Endothelial cell of umbilical vein (primary cell): ENCODE measurements around the gene RCOR3. TPM values are rescaled to one million over a fixed set of nuclear protein-coding genes. Genes with fewer than 3 reads are reported as not detected.

Experiments used
- BruUV-seq: library from RNA; stranded (reverse); fragments of 400-500 nt; replicated peaks from 2 replicates; lab custom pipeline; 2021; lab: Mats Ljungman, UMichigan
- CTCF ChIA-PET: fragments of 300-600, 350-600 bp; sonication (Branson Sonifier 250); formaldehyde crosslinking; loops from one replicate; lab custom pipeline; 2021; ENCODE audit warnings: antibody characterized with exemption, inconsistent platforms; lab: Charles Lee
- POLR2A ChIA-PET: fragments of 300-600, 350-600 bp; sonication (Branson Sonifier 250); formaldehyde crosslinking; loops from one replicate; lab custom pipeline; 2021; ENCODE audit warnings: antibody characterized with exemption, inconsistent platforms; lab: Charles Lee
- DNase-seq: peaks from one replicate; pipeline ENCODE4 v3.0.0-alpha.2; 2011; ENCODE audit warnings: low read depth, low spot score
- FAIRE-seq: peaks from 2 replicates; lab custom pipeline; 2011; peaks lifted over from hg19 to GRCh38; lab: Jason Lieb, UNC
- H2AFZ ChIP-seq: 2 replicates; pipeline ENCODE4 v1.6.0; 2012; ENCODE audit warnings: low read depth, low read length, control low read depth, inconsistent platforms
- H3K27ac ChIP-seq: 2 replicates; pipeline ENCODE4 v1.5.1; 2011; ENCODE audit warnings: low read depth, mild to moderate bottlenecking, control low read depth, low read length, moderate library complexity; ENCODE audit not compliant: insufficient read depth
- H3K27me3 ChIP-seq, 2 experiments: 2 replicates each; pipeline versions ENCODE4 v1.6.0 to v1.6.1; 2011; ENCODE audit warnings: low read length in 2 of 2, mixed read lengths in 1 of 2; ENCODE audit not compliant: control insufficient read depth in 2 of 2, insufficient read depth in 2 of 2
- H3K36me3 ChIP-seq, 2 experiments: 2 replicates in 1 of 2; 3 replicates in 1 of 2; pipeline ENCODE4 v1.5.1; 2011; ENCODE audit warnings: low read length in 2 of 2, mild to moderate bottlenecking in 1 of 2, moderate library complexity in 1 of 2; ENCODE audit not compliant: control insufficient read depth in 2 of 2, insufficient read depth in 2 of 2; ENCODE audit errors: extremely low read depth in 1 of 2
- H3K4me1 ChIP-seq: 3 replicates; pipeline ENCODE4 v1.5.1; 2011; ENCODE audit warnings: mild to moderate bottlenecking, low read length; ENCODE audit not compliant: control insufficient read depth, insufficient read depth; ENCODE audit errors: extremely low read depth
- H3K4me2 ChIP-seq: 2 replicates; pipeline ENCODE4 v1.6.1; 2011; ENCODE audit warnings: low read length, control low read depth, mixed read lengths; ENCODE audit not compliant: insufficient read depth
- H3K4me3 ChIP-seq, 3 experiments: fragments of 200-600 bp in 1 of 3; sonication (generic), shearing (Covaris generic) in 1 of 3; replicated peaks in 1 of 3; 2 replicates each; pipeline ENCODE4 v1.5.1; 2011 to 2016; ENCODE audit warnings: control low read depth in 3 of 3, low read length in 3 of 3, mild to moderate bottlenecking in 2 of 3, inconsistent platforms in 1 of 3, low read depth in 1 of 3, moderate library complexity in 1 of 3; ENCODE audit not compliant: insufficient read depth in 1 of 3
- H3K79me2 ChIP-seq: 2 replicates; pipeline ENCODE4 v1.6.0; 2012; ENCODE audit warnings: low read length, inconsistent platforms; ENCODE audit not compliant: control insufficient read depth, insufficient read depth
- H3K9ac ChIP-seq: replicated peaks from 2 replicates; pipeline ENCODE3; 2011; ENCODE audit warnings: low read length, control low read depth; ENCODE audit not compliant: insufficient read depth; ENCODE audit errors: extremely low read depth
- H3K9me1 ChIP-seq: replicated peaks from 3 replicates; pipeline ENCODE4 v1.6.0; 2011; ENCODE audit warnings: mild to moderate bottlenecking, low read length; ENCODE audit not compliant: control insufficient read depth, insufficient read depth; ENCODE audit errors: extremely low read depth
- H3K9me3 ChIP-seq: replicated peaks from 2 replicates; pipeline ENCODE4 v1.5.1; 2012; ENCODE audit warnings: low read length, inconsistent platforms; ENCODE audit not compliant: control insufficient read depth, insufficient read depth
- H4K20me1 ChIP-seq: replicated peaks from 2 replicates; pipeline ENCODE3; 2011; ENCODE audit warnings: mild to moderate bottlenecking, low read length; ENCODE audit not compliant: control insufficient read depth, insufficient read depth; ENCODE audit errors: extremely low read depth
- CTCF ChIP-seq, 2 donors: IDR thresholded peaks; 1 replicate in 1 of 2; 2 replicates in 1 of 2; pipeline ENCODE4 v1.5.1; 2011; ENCODE audit warnings: low read length in 2 of 2, mild to moderate bottlenecking in 2 of 2, moderate library complexity in 2 of 2, control low read depth in 1 of 2, inconsistent platforms in 1 of 2, low read depth in 1 of 2; ENCODE audit not compliant: insufficient read depth in 1 of 2; ENCODE audit errors: extremely low read depth in 1 of 2
- EZH2 ChIP-seq: IDR thresholded peaks from 2 replicates; pipeline ENCODE4 v1.6.1; 2012; ENCODE audit warnings: borderline replicate concordance, low read depth, mild to moderate bottlenecking, moderate library complexity, low read length, inconsistent platforms; ENCODE audit not compliant: severe bottlenecking
- FOS ChIP-seq: IDR thresholded peaks from 2 replicates; pipeline ENCODE4 v1.6.1; 2011; ENCODE audit warnings: mild to moderate bottlenecking, low read length, moderate library complexity, borderline replicate concordance; ENCODE audit not compliant: insufficient read depth
- GATA2 ChIP-seq: IDR thresholded peaks from 2 replicates; pipeline ENCODE4 v1.7.0; 2011; ENCODE audit warnings: low read depth, mild to moderate bottlenecking, moderate library complexity, mixed read lengths, low read length; ENCODE audit not compliant: insufficient read length, insufficient read depth
- JUN ChIP-seq: IDR thresholded peaks from 2 replicates; pipeline ENCODE4 v1.6.1; 2011; ENCODE audit warnings: borderline replicate concordance, low read depth; ENCODE audit not compliant: insufficient read length, insufficient read depth
- MAX ChIP-seq: IDR thresholded peaks from 2 replicates; pipeline ENCODE4 v1.6.1; 2011; ENCODE audit not compliant: insufficient read depth, insufficient read length
- MYC ChIP-seq: IDR thresholded peaks from one replicate; pipeline ENCODE4 v1.6.1; 2011; ENCODE audit warnings: mild to moderate bottlenecking, low read depth, low read length
- POLR2A ChIP-seq: IDR thresholded peaks from 2 replicates; pipeline ENCODE4 v1.6.1; 2012; ENCODE audit warnings: low read depth, mild to moderate bottlenecking, control low read depth, low read length
- POLR2AphosphoS5 ChIP-seq: IDR thresholded peaks from 2 replicates; pipeline ENCODE4 v1.6.1; 2012; ENCODE audit warnings: low read depth, mild to moderate bottlenecking, control low read depth, low read length, moderate library complexity; ENCODE audit not compliant: insufficient read depth
- dilution Hi-C: fragments of 300-500 bp; cut with MboI; formaldehyde crosslinking; loops from one replicate; pipeline ENCODE4 v1.15.0; 2019; ENCODE audit warnings: low sequenced_read_pairs; ENCODE audit not compliant: extremely low pct_ligation_motif_present
- intact Hi-C: fragments of 100-400 bp; cut with micrococcal nuclease; formaldehyde crosslinking; loops from one replicate; pipeline ENCODE4 v1.10.0; 2022
- polyA plus RNA-seq, 4 experiments: library from polyadenylated mRNA; depleted of rRNA in 3 of 4; stranded (reverse) in 3 of 4; unstranded in 1 of 4; fragments of >200 nt; gene quantifications; 2 replicates each; pipeline versions ENCODE4 v1.2.1 to v1.2.3, GENCODE V29; 2011 to 2012; ENCODE audit warnings: missing spikeins in 1 of 4
- total RNA-seq: library from RNA; stranded (reverse); gene quantifications from 2 replicates; pipeline ENCODE4 v1.2.3, GENCODE V29; 2021

The RCOR3 gene
- total and polyA plus RNA-seq, 2 donors (not counting 3 experiments of a cell fraction or from before 2014, with no cell fraction given): 24.2 to 34.0 TPM

DNA sequence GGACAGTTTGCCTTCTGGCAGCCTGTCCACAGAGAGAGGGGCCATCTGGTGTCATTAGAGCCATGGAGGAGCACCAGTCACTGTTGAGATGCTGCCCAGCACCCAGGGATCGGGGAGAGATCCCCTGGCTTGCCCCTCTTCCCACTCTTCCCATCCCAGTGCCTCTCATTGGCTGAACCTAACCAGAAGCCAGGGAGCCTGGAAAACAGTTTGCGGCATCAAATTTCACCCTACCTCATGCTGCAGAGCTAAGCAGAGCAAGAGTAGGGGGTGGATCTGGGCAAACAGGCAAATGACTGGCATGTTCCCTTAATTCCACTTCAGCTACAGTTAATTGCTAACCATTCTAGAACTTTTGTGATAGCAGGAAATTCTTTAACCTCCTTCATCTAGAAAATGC, 86.6 kb downstream of the RCOR3 start:
- dilution Hi-C loops: no loop called here

More for the DNA sequence above, 86.6 kb downstream of the RCOR3 start:
- H4K20me1 ChIP-seq: no peaks in the 10 kb centered on the region
- H3K36me3 ChIP-seq: no peaks in the 10 kb centered on the region
- H3K4me3 ChIP-seq: no peak overlapping the region
- H3K4me2 ChIP-seq: no peak overlapping the region
- no peaks in the 10 kb centered on the region for H3K27me3 ChIP-seq
- no peaks in the 10 kb centered on the region for H3K79me2 ChIP-seq
- CTCF ChIA-PET: interaction anchor here (3.4 kb wide), 1 partner anchor 23 kb away, joined by 14 read pairs; no protein-coding TSS in a partner anchor
- TF ChIP-seq POLR2AphosphoS5: no peak
- no peak for TF ChIP-seq MAX
- TF ChIP-seq EZH2: no peak
- no peak for TF ChIP-seq MYC
- no peak for TF ChIP-seq FOS
- TF ChIP-seq JUN: no peak
- TF ChIP-seq CTCF (IDR thresholded peaks at IDR 0.05; ENCODE audit: extremely low read depth in 1 of 2, insufficient read depth in 1 of 2, low read depth in 1 of 2, low read length in 2 of 2): no peak
- no peak for TF ChIP-seq GATA2
- no peak for TF ChIP-seq POLR2A
- H3K9me3 ChIP-seq: no peaks in the 10 kb centered on the region
- FAIRE-seq (no peak), DNase-seq (no peak)
- no peaks in the 10 kb centered on the region for H3K9me1 ChIP-seq
- intact Hi-C loops: no loop called here
- no TSS peak for BruUV-seq
- no peak overlapping the region for H2AFZ ChIP-seq
- H3K27ac ChIP-seq: no peak overlapping the region
- POLR2A ChIA-PET: no interaction called here
- H3K9ac ChIP-seq: no peak overlapping the region
- H3K4me1 ChIP-seq: no peaks in the 10 kb centered on the region
